Stimulated activated naive CD8-positive, alpha-beta T cell treated with anti-CD3 and anti-CD28 coated beads, Interleukin-15, Interleukin-2, amounts not matched to agents 100 U/mL and 50 U/mL, for 24 hours (primary cell): ENCODE data around the gene FCN2.

Experiments used
- ATAC-seq: fragments of 150-1000 bp; cut with Tn5 transposase; one replicate; pipeline ENCODE4 v1.10.0; 2021
- DNase-seq: peaks from one replicate; pipeline ENCODE4 v3.0.0; 2021

Gene FCN2

DNA sequence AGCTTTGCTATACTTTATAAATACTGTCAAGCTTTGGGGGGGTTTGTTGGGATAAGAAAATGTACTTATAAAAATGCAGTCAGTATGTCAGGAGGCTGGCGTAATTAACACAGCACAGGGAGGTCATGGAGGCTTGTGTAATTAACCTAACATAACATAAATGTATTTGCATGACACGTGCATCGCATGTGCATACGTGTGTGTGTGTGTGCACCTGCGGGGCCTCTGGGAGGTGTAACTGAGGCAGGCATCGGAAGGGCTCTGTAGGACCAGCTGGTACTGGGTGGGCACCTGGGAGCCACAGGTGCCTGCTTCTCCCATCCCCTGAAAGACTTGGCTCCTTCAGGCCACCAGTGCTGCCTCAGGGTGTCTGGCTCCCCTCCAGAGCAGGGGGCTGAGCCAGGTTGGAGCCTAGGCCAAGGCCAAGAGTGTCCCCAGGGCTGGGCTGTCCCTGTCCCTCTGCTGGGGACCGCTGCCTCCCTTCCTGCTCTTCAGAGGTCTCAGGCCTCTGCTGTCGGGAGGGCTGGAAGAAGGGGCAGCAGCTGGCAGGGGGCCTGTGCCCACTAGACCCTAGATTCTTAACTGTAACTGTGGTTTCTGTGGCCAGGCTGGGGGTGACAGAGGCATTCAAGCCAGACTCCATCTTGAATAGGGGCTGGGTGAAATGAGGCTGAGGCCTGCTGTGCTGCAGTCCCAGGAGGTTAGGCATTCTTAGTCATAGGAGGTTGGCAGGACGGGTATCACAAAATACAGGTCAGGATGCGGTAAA, 9.0 kb downstream of the FCN2 start:
- DNase-seq (no peak), ATAC-seq (no peak)

DNA sequence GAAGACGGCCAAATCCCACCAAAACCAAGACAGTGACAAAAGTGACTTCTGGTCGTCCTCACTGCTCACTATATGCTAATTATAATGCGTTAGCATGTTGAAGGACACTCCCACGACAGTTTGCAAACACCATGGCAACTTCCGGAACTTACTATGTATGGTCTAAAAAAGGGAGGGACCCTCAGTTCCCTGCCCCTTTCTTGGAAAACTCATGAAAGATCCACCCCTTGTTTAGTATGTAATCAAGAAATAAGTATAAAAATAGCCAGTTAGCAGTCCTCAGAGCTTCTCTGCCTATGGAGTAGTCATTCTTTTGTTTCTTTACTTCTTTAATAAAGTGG, 9.5 kb downstream of the FCN2 start:
- ATAC-seq (no peak), DNase-seq (no peak)

DNA sequence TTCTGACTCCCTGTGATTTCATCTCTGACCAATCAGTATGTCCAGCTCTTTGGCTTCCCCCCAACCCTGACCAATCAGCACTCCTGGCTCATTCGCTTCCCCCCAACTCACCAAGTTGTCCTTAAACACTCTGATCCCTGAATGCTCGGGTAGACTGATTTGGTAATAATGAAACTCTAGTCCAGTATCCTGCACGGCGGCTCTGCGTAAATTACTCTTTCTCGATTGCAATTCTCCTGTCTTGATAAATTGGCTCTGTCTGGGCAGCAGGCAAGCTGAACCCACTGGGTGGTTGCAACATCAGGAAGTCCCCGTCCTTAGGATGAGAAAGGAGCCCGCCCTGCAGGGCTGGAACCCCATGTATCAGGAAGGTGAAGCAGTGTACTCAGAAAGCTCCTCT, 10.4 kb downstream of the FCN2 start:
- ATAC-seq (no peak), DNase-seq (no peak)

DNA sequence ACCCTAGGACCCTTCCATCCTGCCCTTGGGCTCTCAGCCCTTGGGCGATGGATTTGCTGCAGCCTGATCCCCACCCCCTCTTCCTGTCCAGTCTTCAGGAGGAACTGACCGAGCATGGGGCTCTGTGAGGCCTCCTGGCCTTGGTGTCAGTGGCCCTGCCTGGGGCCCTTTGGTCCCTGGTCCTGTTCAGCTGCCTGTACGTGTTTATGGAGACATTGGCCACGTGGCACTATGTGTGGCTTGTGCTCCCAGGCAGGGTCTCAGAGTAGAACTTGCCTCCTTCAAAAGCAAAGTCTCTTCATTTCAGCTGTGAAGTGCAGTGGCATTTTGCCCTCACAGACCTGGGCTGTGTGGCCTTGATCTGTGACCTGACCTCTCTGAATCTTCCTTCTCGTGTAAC, 11.1 kb downstream of the FCN2 start:
- ATAC-seq = no peak
- no peak for DNase-seq

DNA sequence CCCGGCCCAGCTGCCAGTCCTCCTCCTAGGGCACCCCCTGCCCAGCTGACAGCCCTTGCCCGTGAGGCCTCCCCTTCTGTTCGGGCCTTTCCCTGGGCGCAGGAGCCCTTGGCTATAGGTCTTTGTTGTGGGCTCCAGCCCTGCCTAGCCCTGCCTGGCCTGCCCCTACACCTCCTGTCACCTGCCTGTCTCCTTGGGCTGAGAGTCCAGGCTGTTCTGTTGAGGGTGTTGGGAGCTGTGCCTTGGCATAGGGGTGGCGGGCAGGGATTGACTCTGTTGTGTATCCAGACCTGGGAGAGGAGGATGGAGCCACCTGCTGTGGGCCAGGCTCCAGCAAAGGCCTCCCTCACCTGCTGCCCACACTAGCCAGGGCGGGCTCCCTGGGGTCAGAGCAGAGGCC, 11.6 kb downstream of the FCN2 start:
- DNase-seq (no peak), ATAC-seq (no peak)

DNA sequence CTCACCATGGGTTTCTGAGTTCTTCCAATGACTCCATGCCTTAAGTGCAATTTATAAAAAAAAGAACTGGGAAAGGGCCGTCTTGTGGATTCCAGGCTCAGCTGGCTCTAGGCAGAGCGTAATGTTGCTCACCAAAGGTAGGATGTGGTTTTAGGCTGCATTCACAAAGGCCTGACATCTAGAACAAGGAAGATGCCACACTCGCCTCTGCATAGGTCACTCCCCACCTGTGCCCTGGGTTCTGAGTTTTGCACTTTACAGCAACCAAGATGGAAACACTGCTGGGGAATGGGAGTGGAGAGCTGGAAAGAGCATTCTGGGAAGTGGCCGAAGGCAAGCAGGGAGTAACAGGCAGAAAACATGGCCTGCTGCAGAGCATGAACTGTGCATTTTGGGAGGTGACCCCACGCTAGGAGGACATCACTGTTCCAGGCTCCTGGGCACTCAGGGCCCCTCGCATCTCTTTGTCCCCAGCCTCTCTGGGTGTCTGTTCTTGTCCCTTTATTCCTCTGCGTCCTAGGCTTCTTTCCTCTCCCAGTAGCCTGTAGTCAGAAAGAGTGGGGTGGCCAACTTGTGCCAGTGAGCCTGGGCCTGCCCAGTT, 12.3 kb downstream of the FCN2 start:
- no peak for DNase-seq
- ATAC-seq = no peak

DNA sequence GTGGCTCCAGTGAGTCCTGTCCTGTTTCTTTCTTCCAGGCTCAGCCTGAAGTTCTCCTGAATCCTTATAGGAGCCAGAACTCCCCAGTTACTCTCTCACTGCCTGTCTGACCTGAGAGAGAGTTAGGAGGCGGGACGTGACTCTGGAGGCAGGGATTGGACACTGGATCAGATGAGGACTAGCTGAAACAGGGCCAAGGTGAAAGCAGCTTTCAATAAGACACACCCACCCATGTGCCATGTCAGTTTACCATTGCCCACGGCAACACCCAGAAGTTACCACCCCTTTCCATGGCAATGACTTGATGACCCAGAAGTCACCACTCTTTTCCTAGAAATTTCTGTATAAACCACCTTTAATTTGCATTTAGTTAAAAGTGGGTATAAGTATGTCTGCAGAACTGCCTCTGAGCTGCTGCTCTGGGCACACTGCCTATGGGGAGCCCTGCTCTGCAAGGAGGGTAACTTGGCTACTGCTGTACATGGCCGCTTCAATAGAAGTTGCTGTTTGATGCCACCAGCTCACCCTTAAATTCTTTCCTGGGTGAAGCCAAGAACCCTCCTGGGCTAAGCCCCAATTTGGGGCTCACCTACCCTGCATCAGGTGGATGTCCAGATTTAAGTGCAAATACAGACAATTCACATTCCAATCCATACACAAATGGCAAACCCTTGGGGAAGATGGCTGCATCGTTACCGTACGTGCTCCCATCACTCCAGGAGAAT, 13.7 kb downstream of the FCN2 start:
- ATAC-seq (no peak), DNase-seq (no peak)

DNA sequence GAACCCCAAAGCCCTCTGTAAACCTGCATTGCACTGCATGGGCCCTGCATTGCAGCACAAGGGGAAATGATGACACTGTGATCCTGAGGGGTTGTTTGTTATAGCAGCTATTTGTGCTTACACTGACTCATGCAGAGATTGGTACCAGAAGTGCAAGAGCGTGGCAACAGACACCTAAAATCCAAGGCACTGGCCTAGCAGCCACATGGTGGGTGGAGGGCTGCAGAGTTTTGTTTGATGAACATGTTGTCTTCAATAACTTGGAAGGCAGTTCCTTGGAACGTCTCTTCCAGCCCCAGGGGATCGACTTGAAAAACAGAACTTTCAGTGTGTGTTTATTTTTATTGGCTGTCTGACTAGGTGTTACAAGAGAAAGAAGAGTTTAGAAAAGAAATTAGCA, 14.5 kb downstream of the FCN2 start:
- DNase-seq (no peak), ATAC-seq (no peak)

DNA sequence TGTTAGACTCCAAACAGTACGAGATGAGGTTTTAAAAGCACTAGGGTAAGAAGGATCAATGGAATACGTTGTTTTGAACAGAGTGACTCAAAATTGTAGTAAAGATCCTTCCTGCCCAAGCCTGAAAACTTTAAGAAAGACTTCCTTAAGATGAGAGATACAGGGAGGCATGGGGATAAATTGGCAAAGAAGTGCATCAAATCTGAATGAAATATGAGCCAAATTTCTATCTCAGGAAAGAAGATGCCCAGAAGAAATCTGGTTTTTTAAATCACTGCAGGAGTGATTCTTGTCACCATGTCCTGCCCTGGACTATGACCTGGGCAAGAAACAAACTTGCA, 14.9 kb downstream of the FCN2 start:
- ATAC-seq = no peak
- no peak for DNase-seq

DNA sequence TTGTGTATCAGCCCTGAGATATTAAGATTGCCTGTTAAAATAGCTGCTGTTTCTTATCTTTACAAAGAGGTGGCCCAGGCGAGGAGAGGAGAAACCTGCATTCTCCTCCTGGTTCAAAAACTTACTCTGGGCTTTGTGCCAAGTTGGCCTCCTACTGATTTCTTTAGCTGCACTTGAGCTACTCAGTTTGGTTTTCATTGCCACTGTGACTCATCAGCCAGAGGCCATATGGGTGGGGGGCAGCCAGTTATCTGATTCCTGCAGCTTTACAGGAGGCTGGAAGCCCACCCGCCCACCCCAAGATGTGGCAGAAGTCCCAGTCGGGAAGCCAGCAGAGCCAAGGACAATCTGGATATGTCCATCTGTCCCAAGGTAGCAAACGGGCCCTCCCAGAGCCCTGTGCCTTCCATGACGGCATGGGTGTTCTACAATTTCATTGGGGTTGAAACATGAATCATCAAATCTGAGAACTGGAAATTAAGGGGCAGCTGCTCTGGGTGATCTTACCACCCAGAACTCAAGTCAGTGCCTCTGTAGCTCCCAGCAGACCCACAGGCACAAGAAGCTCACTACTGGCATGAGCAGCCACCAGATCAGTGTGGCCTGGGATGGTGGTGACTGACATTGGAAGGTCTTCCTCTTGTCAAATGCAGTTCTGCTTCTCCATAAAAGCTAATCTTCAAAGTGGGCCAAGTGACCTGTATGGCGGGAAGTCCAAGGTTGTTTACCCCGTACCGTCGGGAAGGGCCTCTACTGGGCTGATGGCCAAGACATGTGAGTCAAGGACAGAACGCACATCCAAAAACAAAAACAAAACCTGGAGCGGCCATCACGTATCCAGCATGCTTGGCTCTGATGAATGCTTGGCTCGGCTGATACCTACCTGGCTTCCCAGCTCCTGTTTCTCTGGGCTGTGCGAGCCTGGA, 15.6 kb downstream of the FCN2 start:
- ATAC-seq (no peak), DNase-seq (no peak)

DNA sequence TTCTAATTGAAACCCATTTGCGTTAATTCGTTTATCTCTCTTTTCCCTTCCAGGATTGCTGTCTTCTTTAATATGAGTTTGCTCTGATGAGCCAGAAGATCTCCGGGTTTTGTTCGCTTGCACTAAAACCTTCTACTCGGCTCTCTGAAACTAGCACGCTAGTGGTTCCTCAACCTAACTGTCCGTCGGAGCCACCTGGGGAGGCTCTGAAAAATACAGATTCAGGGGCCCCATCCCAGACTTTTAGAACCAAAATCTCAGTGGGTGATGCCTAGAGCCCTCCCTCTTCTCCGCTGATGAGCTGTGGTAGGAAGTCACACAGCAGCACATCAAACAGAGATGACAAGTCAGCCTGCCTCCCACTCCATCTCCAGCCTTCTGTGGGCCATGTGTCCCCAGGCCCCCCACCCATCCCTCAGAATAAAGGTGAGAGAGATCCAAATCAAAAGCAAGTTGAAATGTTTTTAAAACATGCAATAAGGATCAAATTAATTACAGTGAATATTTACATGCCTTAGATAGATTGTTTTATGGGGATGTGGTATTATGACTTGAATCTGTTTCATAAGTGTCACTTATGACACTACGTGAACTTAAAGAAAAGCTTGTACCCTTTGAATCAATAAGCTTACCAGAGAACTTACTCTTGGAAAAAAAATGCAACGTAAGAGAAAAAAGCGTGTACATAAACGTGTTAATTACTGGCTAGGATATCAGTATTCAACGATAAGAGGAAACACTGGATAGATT, 16.4 kb downstream of the FCN2 start:
- no peak for ATAC-seq

DNA sequence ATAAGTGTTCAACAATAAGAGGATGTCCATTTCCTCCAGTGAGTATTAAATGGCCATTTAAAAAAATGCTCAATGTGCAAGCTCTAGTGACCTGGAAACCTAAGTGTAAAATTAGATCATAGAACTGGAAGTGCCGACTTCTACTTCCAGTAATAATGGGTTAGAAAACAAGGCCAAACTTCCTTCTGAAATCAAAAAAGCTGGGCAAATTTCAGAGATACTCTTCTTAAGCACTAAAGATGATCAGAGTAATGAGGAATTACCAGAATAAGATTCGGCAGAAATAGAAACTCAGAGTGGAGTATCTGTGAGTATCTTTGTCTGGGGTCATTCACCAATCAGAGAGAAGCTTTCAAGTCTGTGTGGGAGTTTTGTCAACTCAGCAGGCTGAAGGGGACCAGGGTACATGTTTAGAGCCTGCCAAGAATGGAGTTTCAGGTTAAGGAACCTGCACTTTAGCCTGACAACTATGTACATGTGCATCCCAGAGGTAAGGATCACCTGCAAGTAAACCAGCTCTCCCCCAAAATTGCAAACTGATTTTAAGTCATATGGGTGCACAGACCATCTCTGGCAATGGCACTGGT, 17.1 kb downstream of the FCN2 start:
- DNase-seq = no peak

More for the DNA sequence above, 16.4 kb downstream of the FCN2 start:
- DNase-seq = no peak

DNA sequence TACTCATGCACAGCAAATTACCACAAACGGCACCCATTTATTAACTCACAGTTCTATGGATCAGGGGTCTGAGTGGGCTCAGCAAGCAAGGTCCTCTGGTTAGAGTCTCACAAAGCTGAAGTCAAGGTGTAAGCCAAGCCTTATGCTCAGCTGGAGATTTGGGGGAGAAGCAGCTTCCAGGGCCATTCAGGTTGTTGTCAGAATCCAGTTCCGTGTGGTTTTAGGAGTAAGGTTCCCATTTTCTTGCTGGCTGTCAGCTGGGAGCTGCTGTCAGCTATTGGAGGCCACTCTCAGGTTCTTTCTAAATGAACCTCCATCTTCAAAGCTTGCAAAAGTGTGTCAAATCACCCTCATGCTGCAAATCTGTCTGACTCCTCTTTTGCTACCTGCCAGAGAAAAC, 17.7 kb downstream of the FCN2 start:
- no peak for ATAC-seq
- no peak for DNase-seq

More for the DNA sequence above, 17.1 kb downstream of the FCN2 start:
- ATAC-seq = no peak

DNA sequence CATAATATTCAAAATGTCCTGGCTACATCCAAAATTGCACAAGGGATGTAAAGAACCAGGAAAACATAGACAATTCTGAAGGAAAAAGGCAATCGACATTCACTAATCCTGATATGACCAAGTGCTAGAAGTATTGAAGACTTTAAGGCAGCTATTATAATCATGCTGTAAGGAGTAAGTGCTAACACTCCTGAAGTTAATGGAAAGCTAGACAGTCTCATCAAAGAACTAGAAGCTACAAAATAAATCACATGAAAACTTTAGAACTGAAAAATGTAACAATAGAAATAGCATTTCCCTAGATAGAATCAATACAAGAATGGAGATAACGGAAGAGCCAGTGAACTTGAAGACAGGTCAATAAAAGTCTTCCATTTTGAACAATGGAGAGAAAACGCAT, 18.6 kb downstream of the FCN2 start:
- no peak for DNase-seq
- ATAC-seq = no peak

DNA sequence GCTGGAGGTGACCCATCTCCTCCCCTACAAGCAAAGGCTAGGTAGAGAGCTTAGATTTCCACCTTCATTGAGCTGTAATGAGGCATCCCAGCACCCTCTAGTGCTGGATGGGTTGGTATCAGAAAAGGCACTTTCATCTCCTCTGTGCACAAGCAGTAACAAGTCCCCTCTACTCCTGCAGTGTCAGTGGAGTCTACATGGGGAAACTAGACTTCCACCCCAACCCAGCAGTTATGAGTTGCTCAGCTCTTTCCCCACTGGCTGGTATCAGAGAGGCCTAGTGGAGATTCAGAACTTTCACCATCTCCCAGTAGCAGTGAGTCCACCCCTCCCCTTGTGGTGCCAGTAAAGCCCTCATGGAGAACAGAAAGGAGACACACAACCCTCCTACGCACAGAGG, 19.2 kb downstream of the FCN2 start:
- ATAC-seq (no peak), DNase-seq (no peak)

DNA sequence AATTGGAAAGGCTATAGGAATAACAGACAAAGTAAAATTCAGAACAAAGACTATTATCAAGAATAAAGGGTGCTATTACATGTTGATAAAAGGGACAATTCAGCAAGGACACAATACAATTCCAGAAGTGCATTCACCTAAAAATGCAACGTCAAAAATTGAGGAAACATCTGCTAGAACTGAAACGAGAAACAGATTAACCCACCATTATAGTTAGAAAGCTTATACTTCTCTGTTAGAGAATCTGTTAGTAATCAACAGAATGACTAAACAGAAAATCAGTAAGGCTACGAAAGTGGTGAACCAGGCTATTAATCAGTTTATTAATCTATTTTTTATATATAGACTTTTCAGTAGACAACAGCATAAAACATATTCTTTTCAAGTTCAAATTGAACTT, 22.3 kb downstream of the FCN2 start:
- ATAC-seq (no peak), DNase-seq (no peak)

DNA sequence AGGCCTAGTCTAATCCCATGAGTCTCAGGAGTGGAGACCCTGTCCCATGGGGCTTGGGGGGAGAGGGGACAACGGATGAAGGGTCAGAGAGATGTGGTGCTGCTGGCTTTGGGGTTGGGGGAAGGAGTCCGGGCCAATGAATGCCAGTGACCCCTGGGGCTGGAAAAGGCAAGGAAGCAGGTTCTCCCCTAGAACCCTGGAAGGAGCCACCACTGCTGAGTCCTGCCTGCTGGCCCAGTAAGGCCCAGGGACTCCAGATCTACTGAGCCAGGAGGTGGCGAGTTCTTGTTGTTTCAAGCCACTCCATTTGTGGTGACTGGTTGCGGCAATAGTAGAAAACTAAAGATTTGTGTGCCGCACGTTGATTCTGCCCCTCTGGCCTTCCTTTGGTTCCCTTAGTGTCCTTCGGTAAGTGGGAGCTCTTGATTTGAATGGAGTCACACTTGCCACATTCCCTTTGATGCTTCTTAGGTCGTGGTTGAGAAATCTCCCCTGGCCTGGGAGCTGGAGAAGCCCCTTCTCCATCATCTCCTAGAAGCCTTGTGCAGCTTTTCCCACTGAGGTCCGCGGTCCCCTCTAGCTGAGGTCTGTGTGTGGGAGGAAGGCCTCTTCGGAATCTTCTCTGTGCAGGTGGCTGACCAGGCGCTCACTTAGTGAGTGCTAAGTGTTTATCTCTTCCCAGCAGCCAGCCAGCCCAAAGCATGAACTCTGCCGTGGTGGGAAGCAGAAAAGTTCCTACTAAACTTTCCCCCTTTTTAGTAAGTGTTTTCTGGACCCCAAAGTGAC, 28.1 kb downstream of the FCN2 start:
- no peak for DNase-seq

DNA sequence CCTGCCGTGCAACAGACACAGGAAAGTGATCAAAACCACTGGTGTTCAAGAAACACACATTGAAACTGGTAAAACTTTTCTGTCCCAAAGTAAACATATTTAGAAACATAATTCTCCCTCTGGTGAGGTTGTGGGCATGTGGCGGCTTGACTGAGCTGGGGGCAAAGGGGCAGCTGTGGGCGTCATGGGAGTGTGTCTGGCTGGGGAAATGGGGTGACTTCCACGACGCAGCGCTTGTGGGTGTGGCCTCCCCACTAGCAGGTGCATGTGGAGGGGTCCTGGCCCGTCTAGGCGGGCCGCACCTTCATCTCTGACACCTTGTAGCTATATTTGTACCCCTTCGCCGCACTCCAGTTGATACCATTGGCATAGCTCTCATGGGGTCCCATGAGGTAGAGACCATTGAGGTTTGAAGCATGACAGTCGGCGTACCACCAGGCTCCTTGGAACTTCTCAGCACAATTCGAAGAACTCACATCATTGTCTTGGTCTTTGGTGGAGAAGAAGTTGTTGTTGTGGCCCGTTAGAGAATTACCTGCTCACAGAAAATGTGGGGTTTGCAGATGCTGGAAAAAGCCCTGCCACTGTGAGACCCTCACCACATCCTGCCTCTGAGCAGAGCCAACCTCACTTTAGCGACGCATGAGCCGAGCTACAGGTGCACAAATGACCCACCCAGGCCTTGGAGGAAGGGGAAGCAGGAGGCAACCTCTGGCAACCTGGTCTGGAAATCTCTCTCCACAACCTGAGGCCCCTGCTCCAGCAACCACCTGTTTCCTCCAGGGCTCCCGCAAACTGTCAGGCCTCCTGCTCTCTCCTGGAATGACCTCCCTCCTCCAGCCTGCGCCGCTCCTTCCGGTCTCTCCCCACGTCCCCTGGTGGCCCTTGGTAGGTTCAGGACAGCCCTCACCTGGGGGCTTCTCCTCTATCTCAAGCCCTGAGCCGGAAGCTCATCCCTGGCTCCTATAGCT, 29.2 kb downstream of the FCN2 start:
- DNase-seq (no peak), ATAC-seq (no peak)

More for the DNA sequence above, 28.1 kb downstream of the FCN2 start:
- no peak for ATAC-seq

DNA sequence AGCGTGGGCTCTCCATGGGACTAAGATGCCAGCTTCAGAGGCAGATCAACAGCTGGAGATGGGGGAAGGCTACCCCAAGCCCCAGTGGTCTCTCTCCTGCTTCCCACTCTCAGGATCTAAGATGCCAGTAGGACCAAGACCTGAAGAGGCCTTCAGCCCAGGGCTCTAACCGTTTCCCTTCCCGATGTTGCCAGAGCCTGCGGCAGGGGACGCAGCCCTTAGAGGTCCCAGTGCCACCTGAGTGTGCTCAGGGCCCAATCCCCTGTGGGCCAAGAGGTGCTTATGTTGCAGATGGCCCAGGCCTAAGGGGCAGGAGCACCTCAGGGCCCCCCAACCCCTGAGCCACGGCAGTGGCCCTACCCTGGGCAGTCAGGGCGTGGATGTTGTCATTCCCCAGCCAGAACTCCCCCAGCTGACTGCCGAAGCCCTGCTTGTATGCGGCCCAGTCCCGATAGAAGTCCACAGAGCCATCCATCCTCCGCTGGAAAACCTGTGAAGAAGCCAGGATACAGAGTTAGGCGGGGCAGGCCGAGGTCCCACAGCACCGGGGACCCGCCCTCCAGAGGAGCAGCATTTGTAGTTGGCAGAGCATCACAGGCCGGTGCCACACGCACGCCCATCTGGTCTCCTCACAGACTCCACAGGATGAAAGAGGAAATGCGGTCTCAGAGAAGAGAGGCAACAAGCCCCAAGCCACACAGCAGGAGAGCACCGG, 31.7 kb downstream of the FCN2 start:
- ATAC-seq = no peak

More for the DNA sequence above, 31.7 kb downstream of the FCN2 start:
- no peak for DNase-seq
